ENCODE results near the gene GALNT18. TPM values are rescaled to one million over a fixed set of nuclear protein-coding genes. Genes with fewer than 3 reads are reported as not detected.

The GALNT18 gene
- total and polyA plus RNA-seq, 2 experiments from 2014 or later = 4.3 to 10.8 TPM

DNA sequence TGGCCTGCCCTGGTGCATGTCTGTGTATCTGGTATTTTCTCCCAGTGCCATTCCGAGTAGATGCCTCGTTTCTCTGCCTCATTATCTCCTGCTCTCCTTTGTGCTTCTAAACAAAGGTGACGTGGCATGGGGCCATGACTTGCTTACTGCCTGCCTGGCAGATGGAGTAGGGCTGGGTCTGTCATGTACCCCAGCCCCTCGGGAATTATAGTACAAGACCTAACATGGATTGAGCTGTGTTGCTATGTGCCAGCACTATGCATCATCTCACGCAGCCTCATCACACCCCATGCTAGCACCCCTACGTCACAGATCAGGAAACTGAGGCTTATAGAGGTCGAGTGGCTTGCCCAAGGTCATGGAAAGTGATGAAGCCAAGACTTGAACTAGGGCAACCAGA, 88.1 kb downstream of the GALNT18 start (continued):
- TF ChIP-seq, protein P1, sequence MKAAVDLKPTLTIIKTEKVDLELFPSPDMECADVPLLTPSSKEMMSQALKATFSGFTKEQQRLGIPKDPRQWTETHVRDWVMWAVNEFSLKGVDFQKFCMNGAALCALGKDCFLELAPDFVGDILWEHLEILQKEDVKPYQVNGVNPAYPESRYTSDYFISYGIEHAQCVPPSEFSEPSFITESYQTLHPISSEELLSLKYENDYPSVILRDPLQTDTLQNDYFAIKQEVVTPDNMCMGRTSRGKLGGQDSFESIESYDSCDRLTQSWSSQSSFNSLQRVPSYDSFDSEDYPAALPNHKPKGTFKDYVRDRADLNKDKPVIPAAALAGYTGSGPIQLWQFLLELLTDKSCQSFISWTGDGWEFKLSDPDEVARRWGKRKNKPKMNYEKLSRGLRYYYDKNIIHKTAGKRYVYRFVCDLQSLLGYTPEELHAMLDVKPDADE (IDR thresholded peaks at IDR 0.05) = no peak

DNA sequence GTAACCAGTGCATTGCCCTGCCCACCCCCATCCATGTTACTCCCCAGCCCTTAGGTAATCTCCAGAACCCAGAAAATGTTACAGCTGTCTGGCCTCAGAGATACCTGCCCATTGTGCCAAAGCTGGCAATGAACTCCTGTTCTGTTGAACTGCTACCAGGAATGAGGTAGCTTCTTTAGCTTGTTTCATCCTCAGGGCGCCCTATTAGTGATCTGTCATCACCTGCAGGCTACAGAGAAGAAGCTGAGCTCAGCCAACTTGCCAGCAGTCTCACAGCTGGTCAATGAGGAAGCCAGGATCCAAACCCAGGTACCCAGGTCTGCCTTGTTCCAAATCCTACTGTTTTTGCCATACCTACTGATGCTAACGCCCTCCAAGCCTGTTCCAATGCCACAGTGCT, 88.7 kb downstream of the GALNT18 start:
- DNase-seq (ENCODE audit: low spot score) (no peak), ATAC-seq (no peak)
- Histone ChIP-seq H3K4me3 (no peak overlapping the region), H4K20me1 (replicated peaks; ENCODE audit: insufficient read depth) (no peaks in the 10 kb centered on the region), H3K27ac (ENCODE audit: low read depth) (no peak overlapping the region), H3F3A (replicated peaks; ENCODE audit: low read depth) (no peaks in the 10 kb centered on the region), H3K79me2 (replicated peaks; ENCODE audit: insufficient read depth) (no peaks in the 10 kb centered on the region), H3K36me3 (ENCODE audit: insufficient read depth) (no peaks in the 10 kb centered on the region), H3K4me1 (ENCODE audit: insufficient read depth) (no peaks in the 10 kb centered on the region), H3K27me3 (ENCODE audit: insufficient read depth) (no peaks in the 10 kb centered on the region), H2AFZ (no peak overlapping the region), H3K9me2 (ENCODE audit: insufficient read depth) (no peaks in the 10 kb centered on the region), H3K4me2 (no peak overlapping the region)
- H3K4me1 Mint-ChIP-seq = peaks cover 4% of the 10 kb centered on the region
- H3K9me3 Mint-ChIP-seq = no peaks in the 10 kb centered on the region
- no peaks in the 10 kb centered on the region for H3K36me3 Mint-ChIP-seq (ENCODE audit: low read depth)
- H3K27me3 Mint-ChIP-seq (ENCODE audit: insufficient read depth, low read depth, poor library complexity) = peaks cover 2% of the 10 kb centered on the region
- H3K4me3 Mint-ChIP-seq = no peak overlapping the region
- no peak overlapping the region for H3K27ac Mint-ChIP-seq
- TF ChIP-seq POLR2AphosphoS5 (IDR thresholded peaks at IDR 0.05; ENCODE audit: low read depth) (no peak), ZNF331 (CRISPR knock-in tag; IDR thresholded peaks at IDR 0.05; ENCODE audit: low read depth) (no peak), CTCF (conservative IDR thresholded peaks at IDR 0.05; ENCODE audit: low read depth in 2 of 2) (no peak), EZH2 (IDR thresholded peaks at IDR 0.05; ENCODE audit: low read depth, unreplicated experiment) (no peak), JUNB (IDR thresholded peaks at IDR 0.05; ENCODE audit: unreplicated experiment) (no peak), CREB1 (CRISPR knock-in tag; IDR thresholded peaks at IDR 0.05; ENCODE audit: low read depth) (no peak), ZNF114 (CRISPR knock-in tag; IDR thresholded peaks at IDR 0.05) (no peak), EZH2phosphoT487 (IDR thresholded peaks at IDR 0.05; ENCODE audit: unreplicated experiment) (no peak), NANOG (IDR thresholded peaks at IDR 0.05; ENCODE audit: borderline replicate concordance) (no peak)
- TF ChIP-seq, protein P2, sequence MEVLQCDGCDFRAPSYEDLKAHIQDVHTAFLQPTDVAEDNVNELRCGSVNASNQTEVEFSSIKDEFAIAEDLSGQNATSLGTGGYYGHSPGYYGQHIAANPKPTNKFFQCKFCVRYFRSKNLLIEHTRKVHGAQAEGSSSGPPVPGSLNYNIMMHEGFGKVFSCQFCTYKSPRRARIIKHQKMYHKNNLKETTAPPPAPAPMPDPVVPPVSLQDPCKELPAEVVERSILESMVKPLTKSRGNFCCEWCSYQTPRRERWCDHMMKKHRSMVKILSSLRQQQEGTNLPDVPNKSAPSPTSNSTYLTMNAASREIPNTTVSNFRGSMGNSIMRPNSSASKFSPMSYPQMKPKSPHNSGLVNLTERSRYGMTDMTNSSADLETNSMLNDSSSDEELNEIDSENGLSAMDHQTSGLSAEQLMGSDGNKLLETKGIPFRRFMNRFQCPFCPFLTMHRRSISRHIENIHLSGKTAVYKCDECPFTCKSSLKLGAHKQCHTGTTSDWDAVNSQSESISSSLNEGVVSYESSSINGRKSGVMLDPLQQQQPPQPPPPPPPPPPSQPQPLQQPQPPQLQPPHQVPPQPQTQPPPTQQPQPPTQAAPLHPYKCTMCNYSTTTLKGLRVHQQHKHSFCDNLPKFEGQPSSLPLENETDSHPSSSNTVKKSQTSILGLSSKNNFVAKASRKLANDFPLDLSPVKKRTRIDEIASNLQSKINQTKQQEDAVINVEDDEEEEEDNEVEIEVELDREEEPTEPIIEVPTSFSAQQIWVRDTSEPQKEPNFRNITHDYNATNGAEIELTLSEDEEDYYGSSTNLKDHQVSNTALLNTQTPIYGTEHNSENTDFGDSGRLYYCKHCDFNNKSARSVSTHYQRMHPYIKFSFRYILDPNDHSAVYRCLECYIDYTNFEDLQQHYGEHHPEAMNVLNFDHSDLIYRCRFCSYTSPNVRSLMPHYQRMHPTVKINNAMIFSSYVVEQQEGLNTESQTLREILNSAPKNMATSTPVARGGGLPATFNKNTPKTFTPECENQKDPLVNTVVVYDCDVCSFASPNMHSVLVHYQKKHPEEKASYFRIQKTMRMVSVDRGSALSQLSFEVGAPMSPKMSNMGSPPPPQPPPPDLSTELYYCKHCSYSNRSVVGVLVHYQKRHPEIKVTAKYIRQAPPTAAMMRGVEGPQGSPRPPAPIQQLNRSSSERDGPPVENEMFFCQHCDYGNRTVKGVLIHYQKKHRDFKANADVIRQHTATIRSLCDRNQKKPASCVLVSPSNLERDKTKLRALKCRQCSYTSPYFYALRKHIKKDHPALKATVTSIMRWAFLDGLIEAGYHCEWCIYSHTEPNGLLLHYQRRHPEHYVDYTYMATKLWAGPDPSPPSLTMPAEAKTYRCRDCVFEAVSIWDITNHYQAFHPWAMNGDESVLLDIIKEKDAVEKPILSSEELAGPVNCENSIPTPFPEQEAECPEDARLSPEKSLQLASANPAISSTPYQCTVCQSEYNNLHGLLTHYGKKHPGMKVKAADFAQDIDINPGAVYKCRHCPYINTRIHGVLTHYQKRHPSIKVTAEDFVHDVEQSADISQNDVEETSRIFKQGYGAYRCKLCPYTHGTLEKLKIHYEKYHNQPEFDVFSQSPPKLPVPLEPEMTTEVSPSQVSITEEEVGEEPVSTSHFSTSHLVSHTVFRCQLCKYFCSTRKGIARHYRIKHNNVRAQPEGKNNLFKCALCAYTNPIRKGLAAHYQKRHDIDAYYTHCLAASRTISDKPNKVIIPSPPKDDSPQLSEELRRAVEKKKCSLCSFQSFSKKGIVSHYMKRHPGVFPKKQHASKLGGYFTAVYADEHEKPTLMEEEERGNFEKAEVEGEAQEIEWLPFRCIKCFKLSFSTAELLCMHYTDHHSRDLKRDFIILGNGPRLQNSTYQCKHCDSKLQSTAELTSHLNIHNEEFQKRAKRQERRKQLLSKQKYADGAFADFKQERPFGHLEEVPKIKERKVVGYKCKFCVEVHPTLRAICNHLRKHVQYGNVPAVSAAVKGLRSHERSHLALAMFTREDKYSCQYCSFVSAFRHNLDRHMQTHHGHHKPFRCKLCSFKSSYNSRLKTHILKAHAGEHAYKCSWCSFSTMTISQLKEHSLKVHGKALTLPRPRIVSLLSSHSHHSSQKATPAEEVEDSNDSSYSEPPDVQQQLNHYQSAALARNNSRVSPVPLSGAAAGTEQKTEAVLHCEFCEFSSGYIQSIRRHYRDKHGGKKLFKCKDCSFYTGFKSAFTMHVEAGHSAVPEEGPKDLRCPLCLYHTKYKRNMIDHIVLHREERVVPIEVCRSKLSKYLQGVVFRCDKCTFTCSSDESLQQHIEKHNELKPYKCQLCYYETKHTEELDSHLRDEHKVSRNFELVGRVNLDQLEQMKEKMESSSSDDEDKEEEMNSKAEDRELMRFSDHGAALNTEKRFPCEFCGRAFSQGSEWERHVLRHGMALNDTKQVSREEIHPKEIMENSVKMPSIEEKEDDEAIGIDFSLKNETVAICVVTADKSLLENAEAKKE (CRISPR knock-in tag; IDR thresholded peaks at IDR 0.05) = no peak
- TF ChIP-seq, protein P3, sequence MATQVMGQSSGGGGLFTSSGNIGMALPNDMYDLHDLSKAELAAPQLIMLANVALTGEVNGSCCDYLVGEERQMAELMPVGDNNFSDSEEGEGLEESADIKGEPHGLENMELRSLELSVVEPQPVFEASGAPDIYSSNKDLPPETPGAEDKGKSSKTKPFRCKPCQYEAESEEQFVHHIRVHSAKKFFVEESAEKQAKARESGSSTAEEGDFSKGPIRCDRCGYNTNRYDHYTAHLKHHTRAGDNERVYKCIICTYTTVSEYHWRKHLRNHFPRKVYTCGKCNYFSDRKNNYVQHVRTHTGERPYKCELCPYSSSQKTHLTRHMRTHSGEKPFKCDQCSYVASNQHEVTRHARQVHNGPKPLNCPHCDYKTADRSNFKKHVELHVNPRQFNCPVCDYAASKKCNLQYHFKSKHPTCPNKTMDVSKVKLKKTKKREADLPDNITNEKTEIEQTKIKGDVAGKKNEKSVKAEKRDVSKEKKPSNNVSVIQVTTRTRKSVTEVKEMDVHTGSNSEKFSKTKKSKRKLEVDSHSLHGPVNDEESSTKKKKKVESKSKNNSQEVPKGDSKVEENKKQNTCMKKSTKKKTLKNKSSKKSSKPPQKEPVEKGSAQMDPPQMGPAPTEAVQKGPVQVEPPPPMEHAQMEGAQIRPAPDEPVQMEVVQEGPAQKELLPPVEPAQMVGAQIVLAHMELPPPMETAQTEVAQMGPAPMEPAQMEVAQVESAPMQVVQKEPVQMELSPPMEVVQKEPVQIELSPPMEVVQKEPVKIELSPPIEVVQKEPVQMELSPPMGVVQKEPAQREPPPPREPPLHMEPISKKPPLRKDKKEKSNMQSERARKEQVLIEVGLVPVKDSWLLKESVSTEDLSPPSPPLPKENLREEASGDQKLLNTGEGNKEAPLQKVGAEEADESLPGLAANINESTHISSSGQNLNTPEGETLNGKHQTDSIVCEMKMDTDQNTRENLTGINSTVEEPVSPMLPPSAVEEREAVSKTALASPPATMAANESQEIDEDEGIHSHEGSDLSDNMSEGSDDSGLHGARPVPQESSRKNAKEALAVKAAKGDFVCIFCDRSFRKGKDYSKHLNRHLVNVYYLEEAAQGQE (IDR thresholded peaks at IDR 0.05; ENCODE audit: unreplicated experiment) = no peak
- TF ChIP-seq, protein P1 (IDR thresholded peaks at IDR 0.05) = no peak
